ENCODE results near the gene TRIM6. TPM values are rescaled to one million over a fixed set of nuclear protein-coding genes. Genes with fewer than 3 reads are reported as not detected.

The TRIM6 gene
- total and polyA plus RNA-seq, 2 donors from 2014 or later = 6.5 to 7.4 TPM

- intact Hi-C loops (cut with DNase I) = no loop called here
- Histone ChIP-seq H3K9ac (ENCODE audit: low read length in 3 of 3) (no peak overlapping the region), H3K9me3 (ENCODE audit: control insufficient read depth in 2 of 3, insufficient read depth in 1 of 3, low read length in 3 of 3) (no peaks in the 10 kb centered on the region), H3K4me3 (ENCODE audit: low read length in 3 of 3) (no peak overlapping the region), H3K4me1 (ENCODE audit: control insufficient read depth in 2 of 3, insufficient read depth in 2 of 3, low read depth in 1 of 3, low read length in 3 of 3) (no peaks in the 10 kb centered on the region), H3K27me3 (ENCODE audit: control insufficient read depth, insufficient read depth, low read length) (no peaks in the 10 kb centered on the region), H3K27ac (ENCODE audit: low read depth in 2 of 2, low read length in 2 of 2) (no peak overlapping the region), H3K36me3 (ENCODE audit: control insufficient read depth in 2 of 3, insufficient read depth in 3 of 3, low read length in 3 of 3) (no peaks in the 10 kb centered on the region)
- FAIRE-seq (no peak), DNase-seq (no peak)
- TF ChIP-seq CTCF (IDR thresholded peaks at IDR 0.05; ENCODE audit: borderline replicate concordance, extremely low read depth, insufficient read depth) = no peak
These were observed 61.9 kb downstream of the TRIM6 start for GRCh38 chr11:5658318-5658717.

Other genes with a start within 250 kb of the TRIM6 start
- not detected for gene OR51B6, start 245.1 kb upstream of the TRIM6 start, total RNA-seq
- gene OR51B6, start 245.1 kb upstream of the TRIM6 start, polyA plus RNA-seq (ENCODE audit: insufficient read depth, low read depth, low replicate concordance) = not detected
- not detected for gene OR51M1, start 212.8 kb upstream of the TRIM6 start, total RNA-seq
- not detected for gene OR51M1, start 212.8 kb upstream of the TRIM6 start, polyA plus RNA-seq (ENCODE audit: insufficient read depth, low read depth, low replicate concordance)
- not detected for gene OR51Q1, start 174.5 kb upstream of the TRIM6 start, total RNA-seq
- gene OR51Q1, start 174.5 kb upstream of the TRIM6 start, polyA plus RNA-seq (ENCODE audit: insufficient read depth, low read depth, low replicate concordance) = not detected
- gene OR51I1, start 155.1 kb upstream of the TRIM6 start, total RNA-seq = 0.35 TPM
- gene OR51I1, start 155.1 kb upstream of the TRIM6 start, polyA plus RNA-seq (ENCODE audit: insufficient read depth, low read depth, low replicate concordance) = not detected
- not detected for gene OR51I2, start 147.3 kb upstream of the TRIM6 start, total RNA-seq
- gene OR51I2, start 147.3 kb upstream of the TRIM6 start, polyA plus RNA-seq (ENCODE audit: insufficient read depth, low read depth, low replicate concordance) = not detected
- gene OR52D1, start 108.0 kb upstream of the TRIM6 start, total RNA-seq = not detected
- not detected for gene OR52D1, start 108.0 kb upstream of the TRIM6 start, polyA plus RNA-seq (ENCODE audit: insufficient read depth, low read depth, low replicate concordance)
- 0.35 TPM for gene UBQLN3, start 86.7 kb upstream of the TRIM6 start, total RNA-seq
- not detected for gene UBQLN3, start 86.7 kb upstream of the TRIM6 start, polyA plus RNA-seq (ENCODE audit: insufficient read depth, low read depth, low replicate concordance)
- gene UBQLNL, start 79.9 kb upstream of the TRIM6 start, total RNA-seq = 0.69 TPM
- 0.32 TPM for gene UBQLNL, start 79.9 kb upstream of the TRIM6 start, polyA plus RNA-seq (ENCODE audit: insufficient read depth, low read depth, low replicate concordance)
- 0.57 TPM for gene OR52H1, start 48.1 kb upstream of the TRIM6 start, total RNA-seq
- gene OR52H1, start 48.1 kb upstream of the TRIM6 start, polyA plus RNA-seq (ENCODE audit: insufficient read depth, low read depth, low replicate concordance) = not detected
- not detected for gene OR52B6, start 15.8 kb upstream of the TRIM6 start, total RNA-seq
- gene OR52B6, start 15.8 kb upstream of the TRIM6 start, polyA plus RNA-seq (ENCODE audit: insufficient read depth, low read depth, low replicate concordance) = not detected
- 6.7 TPM for gene TRIM34, start 28.4 kb downstream of the TRIM6 start, total RNA-seq
- gene TRIM34, start 28.4 kb downstream of the TRIM6 start, polyA plus RNA-seq (ENCODE audit: insufficient read depth, low read depth, low replicate concordance) = 5.9 TPM
- gene TRIM5, start 88.4 kb downstream of the TRIM6 start, total RNA-seq = 27.7 TPM
- gene TRIM5, start 88.4 kb downstream of the TRIM6 start, polyA plus RNA-seq (ENCODE audit: insufficient read depth, low read depth, low replicate concordance) = 11.2 TPM
- 80.9 TPM for gene TRIM22, start 93.2 kb downstream of the TRIM6 start, total RNA-seq
- 11.5 TPM for gene TRIM22, start 93.2 kb downstream of the TRIM6 start, polyA plus RNA-seq (ENCODE audit: insufficient read depth, low read depth, low replicate concordance)
- gene OR56B1, start 139.8 kb downstream of the TRIM6 start, total RNA-seq = 0.28 TPM
- not detected for gene OR56B1, start 139.8 kb downstream of the TRIM6 start, polyA plus RNA-seq (ENCODE audit: insufficient read depth, low read depth, low replicate concordance)
- gene OR52N4, start 157.6 kb downstream of the TRIM6 start, total RNA-seq = 0.60 TPM
- not detected for gene OR52N4, start 157.6 kb downstream of the TRIM6 start, polyA plus RNA-seq (ENCODE audit: insufficient read depth, low read depth, low replicate concordance)
- not detected for gene OR52N5, start 186.7 kb downstream of the TRIM6 start, total RNA-seq
- gene OR52N5, start 186.7 kb downstream of the TRIM6 start, polyA plus RNA-seq (ENCODE audit: insufficient read depth, low read depth, low replicate concordance) = not detected
- gene OR52N1, start 194.6 kb downstream of the TRIM6 start, total RNA-seq = not detected
- not detected for gene OR52N1, start 194.6 kb downstream of the TRIM6 start, polyA plus RNA-seq (ENCODE audit: insufficient read depth, low read depth, low replicate concordance)
- not detected for gene OR52N2, start 212.3 kb downstream of the TRIM6 start, total RNA-seq
- gene OR52N2, start 212.3 kb downstream of the TRIM6 start, polyA plus RNA-seq (ENCODE audit: insufficient read depth, low read depth, low replicate concordance) = not detected
- gene OR52E6, start 245.3 kb downstream of the TRIM6 start, total RNA-seq = not detected
- not detected for gene OR52E6, start 245.3 kb downstream of the TRIM6 start, polyA plus RNA-seq (ENCODE audit: insufficient read depth, low read depth, low replicate concordance)

Data from kidney (tissue), 14 donors.